Measurements from ENCODE around the gene PRXL2A. TPM values are rescaled to one million over a fixed set of nuclear protein-coding genes. Genes with fewer than 3 reads are reported as not detected.

PRXL2A gene
- total RNA-seq, 2 experiments from 2014 or later = not detected

- H3K9me2 ChIP-seq (ENCODE audit: insufficient read depth, low read length) = no peaks in the 10 kb centered on the region
- H4K20me1 ChIP-seq (ENCODE audit: insufficient read depth, low read length) = no peaks in the 10 kb centered on the region
- H3K4me1 ChIP-seq (ENCODE audit: insufficient read depth, low read length, poor library complexity, severe bottlenecking) = peaks cover 16% of the 10 kb centered on the region
- no peaks in the 10 kb centered on the region for H3K36me3 ChIP-seq (ENCODE audit: insufficient read depth, low read length)
- no peak overlapping the region for H2AFZ ChIP-seq (ENCODE audit: low read length)
- BruUV-seq (replicated peaks) = no TSS peak
- H3K4me3 ChIP-seq (ENCODE audit: low read depth, low read length, poor library complexity, severe bottlenecking) = no peak overlapping the region
- intact Hi-C loops (cut with micrococcal nuclease; ENCODE audit: unreplicated experiment) = no loop called here
- ChIA-PET POLR2A (interaction anchor here (0.5 to 1.6 kb wide), 3 partner anchors 10 to 60 kb away, joined by 3 to 7 read pairs (median 5); no protein-coding TSS in a partner anchor), CTCF (ENCODE audit: unreplicated experiment) (no interaction called here)
- H3K9me3 ChIP-seq (ENCODE audit: low read length) = no peaks in the 10 kb centered on the region
- TF ChIP-seq CTCF (conservative IDR thresholded peaks at IDR 0.05; ENCODE audit: low read length) (no peak), EZH2phosphoT487 (IDR thresholded peaks at IDR 0.05; ENCODE audit: borderline replicate concordance, low read depth, low read length) (no peak)
- H3K4me2 ChIP-seq (ENCODE audit: low read length) = no peak overlapping the region
- no peaks in the 10 kb centered on the region for H3K79me2 ChIP-seq (ENCODE audit: insufficient read depth, low read depth, low read length)
- DNase-seq (ENCODE audit: low spot score) = no peak
- no peak overlapping the region for H3K27ac ChIP-seq (ENCODE audit: low read depth, low read length, poor library complexity, severe bottlenecking)
These were observed 41.2 kb downstream of the PRXL2A start for GRCh38 chr10:80449520-80449919.

GRCh38 chr10:80451132-80451531 is 42.8 kb downstream of the PRXL2A start:
- TF ChIP-seq CTCF (conservative IDR thresholded peaks at IDR 0.05; ENCODE audit: low read length) (no peak), EZH2phosphoT487 (IDR thresholded peaks at IDR 0.05; ENCODE audit: borderline replicate concordance, low read depth, low read length) (no peak)
- Histone ChIP-seq H3K4me2 (ENCODE audit: low read length) (no peak overlapping the region), H3K9me3 (ENCODE audit: low read length) (no peaks in the 10 kb centered on the region), H3K27ac (ENCODE audit: low read depth, low read length, poor library complexity, severe bottlenecking) (no peak overlapping the region), H3K79me2 (ENCODE audit: insufficient read depth, low read depth, low read length) (peaks cover 15% of the 10 kb centered on the region), H3K36me3 (ENCODE audit: insufficient read depth, low read length) (no peaks in the 10 kb centered on the region), H3K4me1 (ENCODE audit: insufficient read depth, low read length, poor library complexity, severe bottlenecking) (peaks cover 17% of the 10 kb centered on the region), H2AFZ (ENCODE audit: low read length) (no peak overlapping the region), H4K20me1 (ENCODE audit: insufficient read depth, low read length) (peaks cover 9% of the 10 kb centered on the region), H3K9me2 (ENCODE audit: insufficient read depth, low read length) (no peaks in the 10 kb centered on the region), H3K4me3 (ENCODE audit: low read depth, low read length, poor library complexity, severe bottlenecking) (no peak overlapping the region)
- no TSS peak for BruUV-seq (replicated peaks)
- POLR2A ChIA-PET = interaction anchor here (0.5 to 1.6 kb wide), 4 partner anchors 12 to 917 kb away, joined by 3 to 5 read pairs (median 4); no protein-coding TSS in a partner anchor
- intact Hi-C loops (cut with micrococcal nuclease; ENCODE audit: unreplicated experiment) = no loop called here
- CTCF ChIA-PET (ENCODE audit: unreplicated experiment) = no interaction called here
- DNase-seq (ENCODE audit: low spot score) = no peak

- intact Hi-C loops (cut with micrococcal nuclease; ENCODE audit: unreplicated experiment) = no loop called here
- H4K20me1 ChIP-seq (ENCODE audit: insufficient read depth, low read length) = peaks cover 12% of the 10 kb centered on the region
- no peaks in the 10 kb centered on the region for H3K9me3 ChIP-seq (ENCODE audit: low read length)
- no peak overlapping the region for H2AFZ ChIP-seq (ENCODE audit: low read length)
- H3K9me2 ChIP-seq (ENCODE audit: insufficient read depth, low read length) = no peaks in the 10 kb centered on the region
- H3K4me3 ChIP-seq (ENCODE audit: low read depth, low read length, poor library complexity, severe bottlenecking) = no peak overlapping the region
- no peak for DNase-seq (ENCODE audit: low spot score)
- H3K79me2 ChIP-seq (ENCODE audit: insufficient read depth, low read depth, low read length) = peaks cover 24% of the 10 kb centered on the region
- H3K4me2 ChIP-seq (ENCODE audit: low read length) = no peak overlapping the region
- POLR2A ChIA-PET = interaction anchor here (0.7 to 1.1 kb wide), 2 partner anchors 8 to 918 kb away, joined by 3 to 4 read pairs; no protein-coding TSS in a partner anchor
- no peak overlapping the region for H3K27ac ChIP-seq (ENCODE audit: low read depth, low read length, poor library complexity, severe bottlenecking)
- CTCF ChIA-PET (ENCODE audit: unreplicated experiment) = interaction anchor here (1.0 kb wide), 1 partner anchor 9 kb away, joined by 3 read pairs; no protein-coding TSS in a partner anchor
- BruUV-seq (replicated peaks) = no TSS peak
- H3K4me1 ChIP-seq (ENCODE audit: insufficient read depth, low read length, poor library complexity, severe bottlenecking) = peaks cover 25% of the 10 kb centered on the region
- H3K36me3 ChIP-seq (ENCODE audit: insufficient read depth, low read length) = no peaks in the 10 kb centered on the region
- TF ChIP-seq CTCF (conservative IDR thresholded peaks at IDR 0.05; ENCODE audit: low read length) = no peak
- TF ChIP-seq EZH2phosphoT487 (IDR thresholded peaks at IDR 0.05; ENCODE audit: borderline replicate concordance, low read depth, low read length) = no peak
These were observed 43.7 kb downstream of the PRXL2A start for GRCh38 chr10:80452069-80452468.
